Peyer's patch (tissue), 4 donors: ENCODE data around the gene CLEC2D. TPM values are rescaled to one million over a fixed set of nuclear protein-coding genes. Genes with fewer than 3 reads are reported as not detected.
A peak's percentile ranks its signal among the peaks of the same experiment; 100 is the strongest.

Source experiments
- DNase-seq, 3 donors: peaks; one replicate each; pipeline ENCODE4 v3.0.0-alpha.2; 2017 to 2019
- H3K27ac ChIP-seq, 4 donors: fragments of 200-600 bp; sonication (generic); one replicate each; pipeline ENCODE4 v1.5.1; 2016 to 2019
- H3K27me3 ChIP-seq, 2 donors: fragments of 200-600 bp; sonication (generic); one replicate each; pipeline ENCODE4 v1.5.1; 2019
- H3K36me3 ChIP-seq, 3 donors: fragments of 200-600 bp; sonication (generic); one replicate each; pipeline ENCODE4 v1.5.1; 2016 to 2019
- H3K4me1 ChIP-seq, 4 donors: fragments of 200-600 bp; sonication (generic); one replicate each; pipeline ENCODE4 v1.5.1; 2016 to 2019
- H3K4me3 ChIP-seq, 4 donors: fragments of 200-600 bp; sonication (generic); 1 replicate in 3 of 4; 2 replicates in 1 of 4; pipeline ENCODE4 v1.5.1; 2016 to 2019; ENCODE audit warnings: mild to moderate bottlenecking in 1 of 4
- H3K9me3 ChIP-seq, 4 donors: fragments of 200-600 bp; sonication (generic); one replicate each; pipeline ENCODE4 v1.5.1; 2016 to 2019; ENCODE audit warnings: mild to moderate bottlenecking in 1 of 4
- POLR2A ChIP-seq, 2 donors: fragments of 450-650 bp; IDR thresholded peaks; one replicate each; pipeline ENCODE4 v1.5.1; 2017; ENCODE audit warnings: antibody characterized with exemption in 2 of 2, mild to moderate bottlenecking in 2 of 2, moderate library complexity in 2 of 2
- total RNA-seq, 4 donors: library from RNA; depleted of rRNA; stranded (reverse); fragments of >200 nt; gene quantifications; one replicate each; pipeline ENCODE4 v1.1.0, GENCODE V29; 2016
- TF ChIP-seq, protein P1 (sequence below), 6 experiments: fragments of 450-650 bp in 4 of 6; fragments of 200-600 bp in 2 of 6; sonication (generic) in 1 of 6; IDR thresholded peaks; one replicate each; pipeline ENCODE4 v1.5.1; 2017 to 2019; ENCODE audit warnings: antibody characterized with exemption in 6 of 6, mild to moderate bottlenecking in 3 of 6, moderate library complexity in 1 of 6

Gene CLEC2D
- total RNA-seq, 4 donors from 2014 or later = 6.4 to 140 (median 12.1) TPM

- H3K4me1 ChIP-seq = peaks cover 0 to 6% (median 3%) of the 10 kb centered on the region in 4 donors
- peak overlapping the region; percentile 72 to 91 (median 86) for H3K27ac ChIP-seq
- peak overlapping the region; percentile 51 to 65 (median 59) for H3K4me3 ChIP-seq
- DNase-seq = no peak
- TF ChIP-seq, protein P1, sequence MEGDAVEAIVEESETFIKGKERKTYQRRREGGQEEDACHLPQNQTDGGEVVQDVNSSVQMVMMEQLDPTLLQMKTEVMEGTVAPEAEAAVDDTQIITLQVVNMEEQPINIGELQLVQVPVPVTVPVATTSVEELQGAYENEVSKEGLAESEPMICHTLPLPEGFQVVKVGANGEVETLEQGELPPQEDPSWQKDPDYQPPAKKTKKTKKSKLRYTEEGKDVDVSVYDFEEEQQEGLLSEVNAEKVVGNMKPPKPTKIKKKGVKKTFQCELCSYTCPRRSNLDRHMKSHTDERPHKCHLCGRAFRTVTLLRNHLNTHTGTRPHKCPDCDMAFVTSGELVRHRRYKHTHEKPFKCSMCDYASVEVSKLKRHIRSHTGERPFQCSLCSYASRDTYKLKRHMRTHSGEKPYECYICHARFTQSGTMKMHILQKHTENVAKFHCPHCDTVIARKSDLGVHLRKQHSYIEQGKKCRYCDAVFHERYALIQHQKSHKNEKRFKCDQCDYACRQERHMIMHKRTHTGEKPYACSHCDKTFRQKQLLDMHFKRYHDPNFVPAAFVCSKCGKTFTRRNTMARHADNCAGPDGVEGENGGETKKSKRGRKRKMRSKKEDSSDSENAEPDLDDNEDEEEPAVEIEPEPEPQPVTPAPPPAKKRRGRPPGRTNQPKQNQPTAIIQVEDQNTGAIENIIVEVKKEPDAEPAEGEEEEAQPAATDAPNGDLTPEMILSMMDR (IDR thresholded peaks at IDR 0.05) = no peak
- TF ChIP-seq POLR2A (IDR thresholded peaks at IDR 0.05) = no peak
- no peaks in the 10 kb centered on the region for H3K36me3 ChIP-seq
- peaks cover 0 to 5% (median 0%) of the 10 kb centered on the region in 4 donors for H3K9me3 ChIP-seq
- no peaks in the 10 kb centered on the region for H3K27me3 ChIP-seq
Observed at GRCh38 chr12:9648701-9649531, 20.6 kb upstream of the CLEC2D start.

GRCh38 chr12:9649532-9649940, 20.0 kb upstream of the CLEC2D start:
- DNase-seq = peak in 1 of 3 donors; percentile 58
- Histone ChIP-seq H3K4me3 (peak overlapping the region; percentile 51 to 65 (median 59)), H3K36me3 (no peaks in the 10 kb centered on the region), H3K4me1 (peaks cover 0 to 6% (median 3%) of the 10 kb centered on the region in 4 donors), H3K9me3 (peaks cover 0 to 4% (median 0%) of the 10 kb centered on the region in 4 donors), H3K27ac (peak overlapping the region; percentile 72 to 91 (median 86)), H3K27me3 (no peaks in the 10 kb centered on the region)
- TF ChIP-seq POLR2A (IDR thresholded peaks at IDR 0.05) = no peak
- TF ChIP-seq, protein P1 (IDR thresholded peaks at IDR 0.05) = no peak

GRCh38 chr12:9650151-9650576, 19.3 kb upstream of the CLEC2D start:
- H3K9me3 ChIP-seq = no peaks in the 10 kb centered on the region
- H3K36me3 ChIP-seq = peaks cover 0 to 4% (median 0%) of the 10 kb centered on the region in 3 donors
- H3K4me1 ChIP-seq = peaks cover 0 to 6% (median 3%) of the 10 kb centered on the region in 4 donors
- H3K4me3 ChIP-seq = peak overlapping the region; percentile 51 to 65 (median 59)
- peak overlapping the region; percentile 72 to 91 (median 86) for H3K27ac ChIP-seq
- no peaks in the 10 kb centered on the region for H3K27me3 ChIP-seq
- DNase-seq = no peak
- TF ChIP-seq POLR2A (IDR thresholded peaks at IDR 0.05) = no peak
- TF ChIP-seq, protein P1 (IDR thresholded peaks at IDR 0.05) = no peak

GRCh38 chr12:9651265-9651729, 18.2 kb upstream of the CLEC2D start:
- peaks cover 0 to 8% (median 0%) of the 10 kb centered on the region in 3 donors for H3K36me3 ChIP-seq
- H3K27me3 ChIP-seq = no peaks in the 10 kb centered on the region
- peaks cover 0 to 6% (median 3%) of the 10 kb centered on the region in 4 donors for H3K4me1 ChIP-seq
- H3K4me3 ChIP-seq = peak overlapping the region in 2 of 4 donors; percentile 1 to 29
- peak in 1 of 3 donors; percentile 45 for DNase-seq
- peak overlapping the region; percentile 57 to 91 (median 80) for H3K27ac ChIP-seq
- TF ChIP-seq, protein P1 (IDR thresholded peaks at IDR 0.05) = no peak
- TF ChIP-seq POLR2A (IDR thresholded peaks at IDR 0.05) = no peak
- no peaks in the 10 kb centered on the region for H3K9me3 ChIP-seq

DNA sequence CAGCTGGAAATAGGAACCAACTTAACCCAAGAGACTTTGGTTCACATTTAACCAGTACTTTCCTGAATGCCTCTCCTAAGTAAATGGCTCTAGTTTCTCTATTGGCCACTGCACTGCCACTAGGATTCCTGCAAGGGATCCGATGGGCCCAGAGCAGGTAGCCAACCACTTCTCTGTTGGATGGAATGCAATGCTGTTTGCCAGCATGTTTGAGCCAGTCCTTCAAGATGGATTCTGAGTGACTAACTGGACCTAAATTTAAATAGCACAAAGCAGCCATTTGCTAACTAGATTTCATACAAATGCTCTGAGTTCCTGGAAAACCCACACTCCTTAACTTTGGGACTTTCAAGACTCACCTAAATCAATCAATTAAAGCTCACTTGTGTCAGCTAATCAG, 9.5 kb upstream of the CLEC2D start:
- no peaks in the 10 kb centered on the region for H3K9me3 ChIP-seq
- no peak overlapping the region for H3K27ac ChIP-seq
- no peaks in the 10 kb centered on the region for H3K27me3 ChIP-seq
- DNase-seq = no peak
- H3K36me3 ChIP-seq = peaks cover 0 to 34% (median 0%) of the 10 kb centered on the region in 3 donors
- H3K4me3 ChIP-seq = no peak overlapping the region
- no peaks in the 10 kb centered on the region for H3K4me1 ChIP-seq
- TF ChIP-seq, protein P1 (IDR thresholded peaks at IDR 0.05) = no peak
- no peak for TF ChIP-seq POLR2A (IDR thresholded peaks at IDR 0.05)
